A549 (cell line): Measurements from ENCODE around the gene NFYC. TPM values are rescaled to one million over a fixed set of nuclear protein-coding genes. Genes with fewer than 3 reads are reported as not detected.
"Not testable (repeated sequence)": the region's sequence is repeated elsewhere in the genome, so short reads cannot be mapped to it uniquely, and the experiment has no call there.

Experiments used
- ATAC-seq, 2 experiments: fragments of 200-7000 bp in 1 of 2; fragments of >200 bp in 1 of 2; cut with Nextera tagmentation in 1 of 2; cut with Tn5 transposase in 1 of 2; 3 replicates each; pipeline versions ENCODE4 v1.8.0 to v1.9.1; 2018 to 2020; ENCODE audit warnings: mild to moderate bottlenecking in 1 of 2, moderate library complexity in 1 of 2
- CTCF ChIA-PET: fragments of 300-600 bp; sonication (Branson Sonifier 250); formaldehyde crosslinking; extraction: SDS; loops from one replicate; lab custom pipeline; 2021; ENCODE audit warnings: antibody characterized with exemption, inconsistent platforms; lab: Yijun Ruan, JAX
- POLR2A ChIA-PET: fragments of 350-600 bp; formaldehyde crosslinking; extraction: SDS; loops from one replicate; lab custom pipeline; 2021; ENCODE audit warnings: antibody characterized with exemption, inconsistent platforms; lab: Yijun Ruan, JAX
- DNase-seq, 2 experiments: peaks; one replicate each; pipeline versions ENCODE4 v3.0.0 to v3.0.0-alpha.2; 2011 to 2016; ENCODE audit warnings: low read depth in 1 of 2, low spot score in 1 of 2
- FAIRE-seq: peaks from 2 replicates; lab custom pipeline; 2011; peaks lifted over from hg19 to GRCh38; lab: Jason Lieb, UNC
- H3K27ac ChIP-seq, 2 experiments: fragments of >200 bp; sonication (Bioruptor Twin); formaldehyde crosslinking; 3 replicates each; pipeline ENCODE4 v1.5.1; 2016 to 2017
- H3K4me1 ChIP-seq: fragments of >200 bp; sonication (Bioruptor Twin); formaldehyde crosslinking; 3 replicates; pipeline ENCODE4 v1.6.1; 2016
- H3K4me2 ChIP-seq: fragments of >200 bp; sonication (Bioruptor Twin); formaldehyde crosslinking; 3 replicates; pipeline ENCODE4 v1.6.1; 2016
- H3K4me3 ChIP-seq: fragments of >200 bp; sonication (Bioruptor Twin); formaldehyde crosslinking; 3 replicates; pipeline ENCODE4 v1.5.1; 2016
- H3K9me3 ChIP-seq: fragments of >200 bp; sonication (Bioruptor Twin); formaldehyde crosslinking; 3 replicates; pipeline ENCODE4 v1.6.1; 2016
- CBX2 ChIP-seq: fragments of 200-600 bp; sonication (generic); IDR thresholded peaks from 2 replicates; pipeline ENCODE4 v1.6.1; 2016; ENCODE audit warnings: low read depth, mild to moderate bottlenecking, borderline replicate concordance
- CBX8 ChIP-seq: fragments of 200-600 bp; sonication (generic); IDR thresholded peaks from 2 replicates; pipeline ENCODE4 v1.6.1; 2016
- EP300 ChIP-seq, 2 experiments: fragments of >200 bp; sonication (Bioruptor Twin); formaldehyde crosslinking; IDR thresholded peaks; 2 replicates in 1 of 2; 3 replicates in 1 of 2; pipeline ENCODE4 v1.6.1; 2016 to 2017
- FOSL2 ChIP-seq, 2 experiments: fragments of 450-650 bp in 1 of 2; fragments of >200 bp in 1 of 2; sonication (Bioruptor Twin) in 1 of 2; formaldehyde crosslinking; IDR thresholded peaks; 2 replicates each; pipeline versions ENCODE4 v1.5.0 to v1.6.1; 2016 to 2020; ENCODE audit warnings: mild to moderate bottlenecking in 1 of 2, moderate library complexity in 1 of 2
- HOXB13 ChIP-seq: fragments of 250-450 bp; sonication (Bioruptor Pico); IDR thresholded peaks from 2 replicates; pipeline ENCODE4 v1.5.0; 2020; ENCODE audit warnings: low read depth, mild to moderate bottlenecking, moderate library complexity
- HOXB5 ChIP-seq: fragments of 250-450 bp; sonication (Bioruptor Pico); IDR thresholded peaks from 2 replicates; pipeline ENCODE4 v1.5.0; 2020; ENCODE audit warnings: mild to moderate bottlenecking, moderate library complexity
- KDM5A ChIP-seq: fragments of 200-600 bp; sonication (generic); IDR thresholded peaks from 2 replicates; pipeline ENCODE4 v1.6.1; 2016; ENCODE audit warnings: antibody characterized with exemption, mild to moderate bottlenecking
- NFE2L2 ChIP-seq: fragments of 150-350 bp; conservative IDR thresholded peaks from 2 replicates; pipeline ENCODE4 v1.6.1; 2014; ENCODE audit warnings: low read length
- RARB ChIP-seq: fragments of 250-450 bp; sonication (Bioruptor Pico); IDR thresholded peaks from 2 replicates; pipeline ENCODE4 v1.8.0; 2021; ENCODE audit warnings: mild to moderate bottlenecking, moderate library complexity
- ZNF302 ChIP-seq: fragments of 250-450 bp; sonication (Bioruptor Pico); IDR thresholded peaks from 2 replicates; pipeline ENCODE4 v1.9.0; 2021; ENCODE audit warnings: inconsistent platforms, mild to moderate bottlenecking, moderate library complexity
- ZSCAN20 ChIP-seq: fragments of 250-450 bp; sonication (Bioruptor Pico); IDR thresholded peaks from 2 replicates; pipeline ENCODE4 v1.8.0; 2022; ENCODE audit warnings: mild to moderate bottlenecking, moderate library complexity
- WGBS: methylation state at CpG from one replicate; pipeline ENCODE4 v1.1.6; 2017; ENCODE audit errors: missing lambda C conversion rate; 5-methylcytosine and 5-hydroxymethylcytosine counted together
- polyA plus RNA-seq, 4 experiments: library from polyadenylated mRNA; depleted of rRNA in 3 of 4; stranded (reverse); fragments of >200 nt; fragmentation: RNase III in 1 of 4; extraction: RNeasy Plus Mini Kit Qiagen cat#74134 plus additional on column Dnase treatment in 1 of 4; gene quantifications; 2 replicates in 3 of 4; 3 replicates in 1 of 4; pipeline ENCODE4 v1.2.3, GENCODE V29; 2011 to 2017
- TF ChIP-seq, protein P1 (sequence below): fragments of 200-600 bp; sonication (generic); IDR thresholded peaks from 2 replicates; pipeline ENCODE4 v1.6.1; 2016; ENCODE audit warnings: antibody characterized with exemption, mild to moderate bottlenecking, moderate library complexity

NFYC gene
- polyA plus RNA-seq, 2 of the 4 experiments (the other 2 are of a cell fraction): 35.1 to 43.4 TPM

DNA sequence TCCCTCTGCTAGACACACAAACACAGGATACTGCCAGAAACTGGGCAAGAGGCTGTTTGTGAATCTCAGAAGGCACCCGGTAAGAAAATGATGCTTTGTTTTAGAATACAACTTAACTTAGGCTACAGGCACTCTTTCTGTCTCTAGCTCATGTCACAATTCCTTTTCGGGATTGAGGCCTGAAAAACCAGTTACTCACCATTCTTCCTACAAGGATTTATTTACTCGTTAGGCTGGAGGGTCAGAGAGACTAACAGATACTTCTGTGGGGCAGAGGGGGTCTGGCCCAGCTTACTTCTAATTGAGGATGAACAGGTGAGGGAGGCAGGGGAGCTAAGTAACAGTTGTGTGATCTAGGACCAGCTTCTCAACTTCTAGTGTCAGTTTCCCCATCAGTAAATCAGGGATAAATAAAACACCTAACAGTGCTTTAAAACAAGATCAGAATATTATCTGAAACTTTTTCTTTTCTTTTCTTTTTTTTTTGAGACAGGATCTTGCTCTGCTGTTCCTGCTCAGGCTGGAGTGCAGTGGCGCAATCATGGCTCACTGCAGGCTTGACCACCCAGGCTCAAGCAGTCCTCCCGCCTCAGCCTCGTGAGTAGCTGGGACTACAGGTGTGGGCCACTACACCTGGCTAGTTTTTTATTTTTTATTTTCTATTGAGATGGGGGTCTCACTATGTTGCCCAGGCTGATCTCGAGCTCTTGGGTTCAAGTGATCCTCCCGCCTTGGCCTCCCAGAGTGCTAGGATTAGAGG is 31.9 kb downstream of the NFYC start:
- WGBS: 88% methylated on average over 8 of the region's 8 CpGs
- TF ChIP-seq HOXB5 (no peak), ZNF302 (no peak), HOXB13 (no peak)
- Histone ChIP-seq H3K9me3 (no peaks in the 10 kb centered on the region), H3K4me3 (no peak overlapping the region), H3K27ac (no peak overlapping the region), H3K4me2 (no peak overlapping the region), H3K4me1 (0 out of 3 replicates have a peak, but pooled peaks cover 3% of the 10 kb centered on the region)
- CTCF ChIA-PET: interaction anchor here (0.6 to 1.2 kb wide), 3 partner anchors 14 to 54 kb away, joined by 3 to 4 read pairs (median 3); no protein-coding TSS in a partner anchor
- FAIRE-seq (no peak), ATAC-seq (no peak), DNase-seq (no peak)
- POLR2A ChIA-PET: interaction anchor here (2.3 kb wide), 1 partner anchor 32 kb away, joined by 11 read pairs; the partner anchor contains the start of gene NFYC

DNA sequence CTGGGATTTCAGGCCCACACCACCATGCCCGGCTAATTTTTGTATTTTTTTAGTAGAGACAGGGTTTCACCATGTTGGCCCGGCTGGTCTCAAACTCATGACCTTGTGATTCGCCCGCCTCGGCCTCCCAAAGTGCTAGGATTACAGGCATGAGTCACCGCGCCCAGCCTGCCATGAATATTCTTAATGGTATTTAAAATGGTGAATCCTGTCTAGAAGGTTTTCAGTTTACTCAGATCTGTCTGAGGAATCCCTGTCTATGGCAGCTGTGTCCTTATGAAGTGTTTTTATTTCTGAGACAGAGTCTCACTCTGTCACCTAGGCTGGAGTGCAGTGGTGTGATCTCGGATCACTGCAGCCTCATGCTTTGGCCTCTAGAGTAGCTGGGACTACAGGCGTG is 36.2 kb downstream of the NFYC start:
- H3K4me1 ChIP-seq; ATAC-seq; H3K9me3 ChIP-seq; H3K4me2 ChIP-seq; H3K27ac ChIP-seq; H3K4me3 ChIP-seq; CTCF ChIA-PET; FAIRE-seq; POLR2A ChIA-PET; TF ChIP-seq FOSL2 (IDR thresholded peaks at IDR 0.05): not testable (repeated sequence)
- TF ChIP-seq FOSL2 (CRISPR knock-in tag; IDR thresholded peaks at IDR 0.05): peak; percentile 39; the same call in 1 of the 2 replicates
- peak in 1 of 2 experiments; percentile 12 for DNase-seq
- 86% methylated on average over 8 of the region's 9 CpGs for WGBS

DNA sequence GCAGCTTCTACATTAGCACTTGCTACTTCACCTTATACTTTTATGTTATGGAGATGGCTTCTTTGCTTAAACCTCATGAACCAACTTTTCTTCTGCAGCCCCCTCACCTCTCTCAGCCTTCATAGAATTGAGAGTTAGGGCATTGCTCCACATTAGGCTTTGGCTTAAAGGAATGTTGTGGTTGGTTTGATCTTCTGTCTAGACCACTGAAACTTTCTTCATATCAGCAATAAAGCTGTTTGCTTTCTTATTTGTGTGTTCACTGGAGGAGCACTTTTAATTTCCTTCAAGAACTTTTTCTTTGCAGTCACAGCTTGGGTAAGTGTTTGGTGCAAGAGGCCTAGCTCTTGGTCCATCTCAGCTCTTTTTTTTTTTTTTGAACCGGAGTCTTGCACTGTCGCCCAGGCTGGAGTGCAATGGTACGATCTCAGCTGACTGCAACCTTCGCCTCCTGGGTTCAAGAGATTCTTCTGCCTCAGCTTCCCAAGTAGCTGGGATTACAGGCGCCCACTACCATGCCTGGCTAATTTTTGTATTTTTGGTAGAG is 37.9 kb downstream of the NFYC start:
- 97% methylated on average over 5 of the region's 5 CpGs for WGBS
- CTCF ChIA-PET: interaction anchor here (0.5 to 1.1 kb wide), 3 partner anchors 19 to 108 kb away, joined by 3 read pairs; no protein-coding TSS in a partner anchor
- not testable (repeated sequence) for ATAC-seq, DNase-seq, FAIRE-seq, H3K4me1 ChIP-seq, H3K9me3 ChIP-seq, H3K4me3 ChIP-seq, H3K4me2 ChIP-seq, H3K27ac ChIP-seq
- POLR2A ChIA-PET: interaction anchor here (0.7 kb wide), 1 partner anchor 76 kb away, joined by 11 read pairs; no protein-coding TSS in a partner anchor

DNA sequence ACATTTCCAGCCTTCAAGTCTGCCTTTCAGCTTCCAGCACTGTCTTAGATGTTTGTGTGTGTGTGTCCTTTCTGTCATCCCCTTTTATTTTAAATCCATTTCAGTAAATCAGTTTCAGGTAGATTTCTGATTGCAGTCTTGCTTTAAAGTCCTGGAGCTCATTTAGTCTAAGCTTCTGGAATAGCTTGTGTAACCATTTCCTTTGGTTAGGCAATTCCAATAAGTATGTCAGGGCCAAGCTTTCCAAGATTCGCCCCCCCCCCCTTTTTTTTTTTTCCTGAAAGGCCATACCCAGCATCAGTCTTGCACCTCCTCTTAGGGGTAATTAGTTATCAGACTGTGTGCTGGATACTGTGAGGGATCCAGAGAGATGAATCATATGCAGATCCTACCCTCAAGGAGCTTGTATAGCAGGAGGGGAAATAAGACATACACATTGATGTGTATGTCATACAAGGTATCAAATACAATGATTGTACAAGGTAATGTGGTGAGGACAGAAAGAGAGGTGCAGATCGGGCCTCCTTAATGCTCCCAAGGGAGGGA is 41.3 kb downstream of the NFYC start:
- DNase-seq (no peak), FAIRE-seq (no peak), ATAC-seq (no peak)
- no peak for TF ChIP-seq CBX2
- no peak for TF ChIP-seq KDM5A
- TF ChIP-seq ZSCAN20 (CRISPR knock-in tag): no peak
- no peak for TF ChIP-seq RARB (CRISPR knock-in tag)
- TF ChIP-seq CBX8: no peak
- no peak for TF ChIP-seq EP300 (IDR thresholded peaks at IDR 0.05)
- TF ChIP-seq, protein P1, sequence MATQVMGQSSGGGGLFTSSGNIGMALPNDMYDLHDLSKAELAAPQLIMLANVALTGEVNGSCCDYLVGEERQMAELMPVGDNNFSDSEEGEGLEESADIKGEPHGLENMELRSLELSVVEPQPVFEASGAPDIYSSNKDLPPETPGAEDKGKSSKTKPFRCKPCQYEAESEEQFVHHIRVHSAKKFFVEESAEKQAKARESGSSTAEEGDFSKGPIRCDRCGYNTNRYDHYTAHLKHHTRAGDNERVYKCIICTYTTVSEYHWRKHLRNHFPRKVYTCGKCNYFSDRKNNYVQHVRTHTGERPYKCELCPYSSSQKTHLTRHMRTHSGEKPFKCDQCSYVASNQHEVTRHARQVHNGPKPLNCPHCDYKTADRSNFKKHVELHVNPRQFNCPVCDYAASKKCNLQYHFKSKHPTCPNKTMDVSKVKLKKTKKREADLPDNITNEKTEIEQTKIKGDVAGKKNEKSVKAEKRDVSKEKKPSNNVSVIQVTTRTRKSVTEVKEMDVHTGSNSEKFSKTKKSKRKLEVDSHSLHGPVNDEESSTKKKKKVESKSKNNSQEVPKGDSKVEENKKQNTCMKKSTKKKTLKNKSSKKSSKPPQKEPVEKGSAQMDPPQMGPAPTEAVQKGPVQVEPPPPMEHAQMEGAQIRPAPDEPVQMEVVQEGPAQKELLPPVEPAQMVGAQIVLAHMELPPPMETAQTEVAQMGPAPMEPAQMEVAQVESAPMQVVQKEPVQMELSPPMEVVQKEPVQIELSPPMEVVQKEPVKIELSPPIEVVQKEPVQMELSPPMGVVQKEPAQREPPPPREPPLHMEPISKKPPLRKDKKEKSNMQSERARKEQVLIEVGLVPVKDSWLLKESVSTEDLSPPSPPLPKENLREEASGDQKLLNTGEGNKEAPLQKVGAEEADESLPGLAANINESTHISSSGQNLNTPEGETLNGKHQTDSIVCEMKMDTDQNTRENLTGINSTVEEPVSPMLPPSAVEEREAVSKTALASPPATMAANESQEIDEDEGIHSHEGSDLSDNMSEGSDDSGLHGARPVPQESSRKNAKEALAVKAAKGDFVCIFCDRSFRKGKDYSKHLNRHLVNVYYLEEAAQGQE: no peak
- TF ChIP-seq NFE2L2: no peak
- WGBS: 67% methylated on average over 2 of the region's 2 CpGs
- Histone ChIP-seq H3K4me1 (peaks cover 7% of the 10 kb centered on the region; the same call in 2 of the 3 replicates), H3K4me2 (no peak overlapping the region), H3K4me3 (no peak overlapping the region), H3K9me3 (no peaks in the 10 kb centered on the region), H3K27ac (no peak overlapping the region)
- ChIA-PET POLR2A (interaction anchor here (0.8 kb wide), 1 partner anchor 42 kb away, joined by 3 read pairs; no protein-coding TSS in a partner anchor), CTCF (interaction anchor here (0.6 to 2.0 kb wide), 3 partner anchors 9 to 219 kb away, joined by 3 to 4 read pairs (median 3); no protein-coding TSS in a partner anchor)
